Umbilical cord (tissue), 2 donors: Measurements from ENCODE around the gene AFM. TPM values are rescaled to one million over a fixed set of nuclear protein-coding genes. Genes with fewer than 3 reads are reported as not detected.
"Not testable (repeated sequence)": the region's sequence is repeated elsewhere in the genome, so short reads cannot be mapped to it uniquely, and the experiment has no call there.

ENCODE experiments used
- DNase-seq: peaks from one replicate; pipeline ENCODE4 v3.0.0-alpha.2; 2015; ENCODE audit warnings: low spot score
- total RNA-seq: library from RNA; depleted of rRNA; stranded (reverse); fragments of >200 nt; gene quantifications from one replicate; pipeline ENCODE4 v1.2.3, GENCODE V29; 2014; ENCODE audit warnings: low replicate concordance; ENCODE audit not compliant: insufficient read depth

The AFM gene
- total RNA-seq, 1 donor from 2014 or later: not detected

DNA sequence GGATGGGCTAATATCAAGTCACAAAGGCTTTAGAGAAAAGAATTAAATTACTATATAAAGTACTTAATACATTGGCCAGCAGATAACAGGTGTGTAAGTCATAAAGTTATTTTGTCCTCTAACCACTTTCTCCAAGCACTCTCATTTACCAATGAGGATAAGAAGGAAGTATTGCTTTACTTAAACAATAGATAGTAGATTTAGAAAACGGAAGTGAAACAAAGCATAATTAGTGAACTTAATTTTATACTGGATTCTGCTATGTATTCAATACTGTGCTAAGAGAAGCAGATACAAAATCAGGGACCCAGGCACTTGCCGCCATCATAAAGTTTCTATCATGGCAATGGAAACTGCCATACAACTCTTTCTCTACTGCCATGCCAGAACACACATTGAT is 24.0 kb downstream of the AFM start:
- no peak for DNase-seq

DNA sequence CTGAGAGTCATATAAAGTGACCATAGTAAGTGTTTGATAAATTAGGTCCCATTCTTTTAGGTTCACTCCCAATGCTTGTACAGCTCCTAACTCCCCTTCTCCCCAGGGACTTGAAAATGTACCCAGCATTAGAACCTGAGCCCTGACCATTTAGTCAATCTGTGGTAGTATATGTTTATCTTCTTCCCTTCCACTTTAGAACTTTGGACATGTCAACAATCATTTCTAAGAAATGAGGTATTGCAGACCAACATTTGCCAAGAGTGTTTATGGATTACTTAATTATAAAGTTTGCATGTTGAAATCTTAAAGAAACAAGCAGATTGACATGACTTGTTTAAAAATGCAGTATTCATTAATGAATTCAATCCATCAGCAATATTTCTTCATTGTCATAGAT is 26.0 kb downstream of the AFM start:
- no peak for DNase-seq

DNA sequence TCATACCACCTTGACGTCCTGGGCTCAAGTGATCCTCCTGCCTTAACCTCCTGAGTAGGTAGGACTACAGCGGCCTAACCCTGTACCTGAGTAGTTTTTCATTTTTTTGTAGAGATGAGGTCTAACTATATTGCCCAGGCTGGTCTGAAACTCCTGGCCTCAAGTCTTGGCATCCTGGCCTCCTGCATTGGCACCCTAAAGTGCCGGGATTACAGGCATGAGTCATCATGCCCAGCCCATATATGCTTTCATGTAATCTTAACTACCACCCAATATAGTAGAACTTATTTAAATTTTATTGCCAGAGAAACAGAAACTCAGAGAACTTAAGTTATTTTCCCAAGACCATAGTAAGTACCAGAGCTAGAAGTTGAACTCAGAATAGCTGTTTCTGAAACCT is 27.1 kb downstream of the AFM start:
- DNase-seq: no peak

DNA sequence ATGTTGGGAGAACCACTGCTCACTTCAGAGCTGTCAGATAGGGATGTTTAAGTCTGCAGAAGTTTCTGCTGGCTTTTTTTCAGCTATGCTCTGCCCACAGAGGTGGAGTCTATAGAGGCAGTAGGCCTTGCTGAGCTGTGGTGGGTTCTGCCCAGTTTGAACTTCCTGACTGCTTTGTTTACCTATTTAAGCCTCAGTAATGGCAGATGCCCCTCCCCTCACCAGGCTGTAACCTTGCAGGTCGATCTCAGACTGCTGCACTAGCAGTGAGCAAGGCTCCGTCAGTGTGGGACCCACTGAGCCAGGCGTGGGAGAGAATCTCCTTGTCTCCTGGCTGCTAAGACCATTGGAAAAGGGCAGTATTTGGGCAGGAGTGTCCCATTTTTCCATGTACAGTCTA is 36.8 kb downstream of the AFM start:
- DNase-seq: no peak

DNA sequence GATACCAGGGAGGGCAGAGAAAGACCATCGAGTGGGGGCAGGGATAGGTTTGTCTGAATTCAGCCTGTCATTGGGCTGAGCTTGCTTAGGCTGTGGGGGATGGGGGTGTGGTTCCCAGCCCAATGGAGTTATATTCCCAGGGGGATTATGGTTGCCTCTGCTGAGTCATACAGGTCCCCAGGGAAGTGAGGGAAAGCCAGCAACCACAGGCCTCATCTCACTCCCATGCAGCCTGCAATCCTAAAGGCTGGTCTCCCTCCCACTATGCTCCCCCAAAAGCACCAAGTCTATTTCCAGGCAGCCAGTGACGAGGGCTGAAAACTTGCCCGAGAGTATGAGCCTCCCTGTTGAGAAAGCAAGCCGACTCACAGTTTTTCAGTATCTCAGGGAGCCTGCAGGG is 39.3 kb downstream of the AFM start:
- DNase-seq: peak; percentile 23

DNA sequence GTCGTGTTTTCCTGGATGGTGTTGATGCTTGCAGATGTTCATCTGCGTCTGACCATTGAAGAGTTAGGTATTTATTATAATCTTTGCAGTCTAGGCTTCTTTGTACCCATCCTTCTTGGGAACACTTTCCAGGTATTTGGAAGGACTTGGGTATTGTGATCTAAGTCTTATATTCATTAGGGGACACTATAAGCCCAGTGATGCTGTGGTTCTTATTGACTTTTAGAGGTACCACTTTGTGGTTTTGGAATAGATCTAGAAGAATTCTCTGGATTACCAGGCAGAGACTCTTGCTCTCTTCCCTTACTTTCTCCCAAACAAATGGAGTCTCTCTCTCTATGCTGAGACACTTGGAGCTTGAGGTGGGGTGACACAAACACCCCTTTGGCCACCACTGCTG is 41.6 kb downstream of the AFM start:
- no peak for DNase-seq

DNA sequence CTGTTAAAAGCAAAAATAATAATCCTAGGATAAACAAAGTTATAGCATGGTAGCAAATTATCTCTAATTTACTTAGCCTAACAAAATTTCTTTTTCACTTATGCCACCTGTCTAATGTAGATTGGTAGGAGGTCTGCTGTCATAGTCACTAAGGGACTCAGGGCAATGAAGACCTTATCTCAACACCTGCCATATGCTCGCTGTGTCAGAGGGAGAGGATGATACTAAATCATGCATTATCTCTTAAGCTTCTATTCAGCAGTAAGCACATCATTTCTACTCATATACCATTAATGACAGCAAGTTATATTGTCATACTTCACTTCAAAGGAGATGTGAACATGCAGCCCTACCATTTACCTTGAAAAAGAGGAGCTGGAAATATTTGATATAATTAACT is 44.1 kb downstream of the AFM start:
- DNase-seq: no peak

DNA sequence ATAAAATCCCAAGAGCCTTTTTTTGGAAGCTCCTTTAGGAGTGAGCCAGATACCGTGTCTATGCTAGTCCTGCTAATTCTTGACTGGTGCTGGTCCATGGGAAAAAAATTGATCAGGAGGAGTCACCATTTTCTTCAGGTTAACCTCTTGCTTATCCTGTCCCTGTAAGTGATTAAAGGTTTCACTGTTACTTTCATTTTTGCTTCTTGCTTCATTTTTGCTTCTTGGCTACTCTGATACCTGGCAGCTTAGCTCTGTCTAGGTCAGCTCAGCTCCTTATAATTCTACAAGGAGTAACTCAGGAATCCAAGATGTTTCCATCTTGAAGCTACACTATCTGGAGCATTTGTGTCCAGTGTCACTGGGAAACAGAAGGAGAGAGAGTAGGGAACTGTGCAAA is 45.7 kb downstream of the AFM start:
- no peak for DNase-seq

DNA sequence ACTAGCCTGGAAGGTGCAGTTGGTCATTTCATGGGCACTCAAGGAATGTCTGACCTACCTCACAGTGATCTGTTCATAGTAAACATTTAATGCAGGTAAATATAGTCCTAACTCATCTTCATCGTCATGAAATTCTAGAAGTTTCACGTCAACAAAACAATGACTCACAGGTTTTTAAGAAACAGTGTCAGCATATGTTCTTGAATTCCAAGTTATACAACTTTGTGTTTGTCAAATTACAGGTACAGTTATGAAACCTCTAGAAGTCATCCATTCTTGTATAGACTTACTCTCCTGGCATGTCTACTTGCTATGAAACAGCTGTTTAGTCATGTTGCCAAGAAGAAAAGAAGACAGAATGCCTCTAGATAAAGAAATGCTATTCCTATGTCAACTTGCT is 46.6 kb downstream of the AFM start:
- no peak for DNase-seq

DNA sequence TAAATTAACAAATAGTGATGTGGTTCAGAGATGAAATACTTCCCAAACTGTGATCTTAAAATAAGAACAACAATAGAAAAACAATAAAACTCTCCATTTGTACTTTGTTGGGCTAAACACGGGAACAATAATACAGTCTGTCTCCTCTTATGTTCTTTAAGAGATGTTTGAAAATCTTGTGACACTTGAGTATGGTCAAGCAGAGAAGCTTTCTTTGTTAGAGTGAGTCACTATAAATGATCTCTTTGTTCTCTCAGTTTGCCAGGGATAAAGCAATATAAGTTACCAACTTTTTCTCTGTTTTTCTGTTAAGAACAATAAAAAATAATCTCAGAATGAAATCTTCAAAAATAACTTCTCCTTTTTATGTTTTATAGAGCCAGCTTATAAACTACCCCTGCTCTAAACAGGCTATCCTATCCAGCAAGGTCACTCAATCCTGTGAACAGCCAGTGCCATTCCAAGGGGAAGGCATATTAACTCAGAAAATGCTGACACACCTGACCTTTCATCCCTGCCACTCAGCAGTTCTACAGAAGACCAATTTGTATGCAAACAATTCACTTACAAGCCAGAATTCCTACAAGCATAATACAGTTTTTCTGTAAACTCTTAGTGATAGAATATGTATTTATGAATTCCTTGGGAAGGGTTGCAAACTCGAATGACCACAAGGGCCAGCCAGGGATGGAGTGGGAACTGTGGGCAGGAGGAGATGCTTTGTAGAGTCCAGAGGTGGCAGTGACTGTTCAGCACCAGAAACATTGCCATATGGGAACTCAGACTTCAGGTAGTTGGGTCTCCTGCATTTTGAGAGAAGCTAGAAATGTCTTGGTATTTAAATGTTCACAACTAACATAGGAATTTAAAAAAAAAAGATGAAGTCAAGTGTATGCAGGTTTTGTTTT is 52.2 kb downstream of the AFM start:
- no peak for DNase-seq

DNA sequence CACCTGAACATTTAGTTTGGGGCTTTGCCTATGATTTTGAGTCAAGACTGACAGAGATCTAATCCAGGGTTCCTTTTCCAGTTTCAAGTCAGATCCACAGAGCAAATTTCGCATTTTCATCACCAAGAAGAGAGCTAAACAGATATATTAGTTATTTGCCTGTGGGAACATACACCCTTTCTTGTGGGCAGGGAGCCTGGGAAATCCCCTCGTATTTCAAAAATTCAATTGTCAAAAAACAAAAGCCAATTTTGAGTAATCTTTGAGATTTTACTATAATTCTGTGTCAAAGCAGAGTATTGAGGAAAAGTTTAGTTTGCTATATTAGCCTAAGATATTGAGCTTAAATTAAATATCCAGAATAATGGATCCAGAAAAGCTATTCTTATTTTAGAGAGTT is 56.6 kb downstream of the AFM start:
- no peak for DNase-seq

DNA sequence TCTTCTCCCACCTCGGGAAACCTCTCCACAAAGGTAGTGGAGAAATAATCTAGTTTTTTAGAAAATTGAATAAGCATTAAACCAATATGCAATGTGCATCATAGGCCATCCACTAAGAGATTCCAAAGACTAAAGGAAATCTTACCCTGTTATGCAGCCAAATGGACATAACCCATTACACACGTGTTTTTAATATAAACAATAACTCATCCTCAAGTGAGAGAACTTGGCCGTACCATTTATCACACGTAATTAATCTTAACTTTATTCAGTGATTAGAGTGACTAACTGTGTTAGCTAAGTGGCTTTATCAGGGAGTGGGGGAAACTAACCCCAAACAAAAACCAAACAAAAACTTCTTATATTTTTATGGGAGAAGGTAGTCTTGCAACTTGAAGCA is 57.8 kb downstream of the AFM start:
- no peak for DNase-seq

DNA sequence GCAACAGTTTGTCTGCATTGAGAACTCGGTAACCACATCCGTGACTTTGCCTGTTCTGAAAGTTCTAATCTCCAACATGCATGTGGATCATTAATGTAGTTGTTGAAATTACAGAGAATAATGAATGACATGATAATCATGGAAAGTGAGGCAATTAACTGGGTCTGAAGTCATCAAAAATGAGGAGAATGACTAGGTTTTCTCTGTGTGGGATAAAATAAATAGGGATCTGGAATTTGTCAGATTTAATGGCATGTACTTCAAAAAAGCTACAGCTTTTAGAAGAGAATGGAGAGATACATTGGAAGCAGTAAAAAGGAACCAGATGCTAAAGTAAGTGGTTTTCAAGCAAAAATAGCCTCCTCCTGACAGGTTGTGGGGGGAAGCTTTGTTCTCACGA is 59.3 kb downstream of the AFM start:
- DNase-seq: no peak

DNA sequence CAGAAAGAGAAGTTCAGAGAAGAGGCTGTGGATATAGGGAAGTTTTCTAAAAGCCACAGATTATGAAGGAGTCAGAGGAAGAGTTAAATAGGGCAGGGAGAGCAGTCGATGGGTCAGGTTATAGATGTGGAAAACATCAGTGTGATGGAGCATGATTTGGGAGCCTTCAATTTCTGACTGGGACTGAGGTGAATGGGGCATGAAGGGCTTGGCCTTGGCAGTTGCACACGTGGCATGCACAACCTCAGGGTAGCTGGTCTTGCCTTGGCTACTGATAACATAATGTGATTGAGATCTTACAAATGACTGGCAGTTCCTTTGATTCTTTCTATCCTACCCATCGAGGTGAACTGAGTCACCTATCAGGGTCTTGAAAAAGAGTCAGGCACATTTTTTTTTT is 59.7 kb downstream of the AFM start:
- no peak for DNase-seq

DNA sequence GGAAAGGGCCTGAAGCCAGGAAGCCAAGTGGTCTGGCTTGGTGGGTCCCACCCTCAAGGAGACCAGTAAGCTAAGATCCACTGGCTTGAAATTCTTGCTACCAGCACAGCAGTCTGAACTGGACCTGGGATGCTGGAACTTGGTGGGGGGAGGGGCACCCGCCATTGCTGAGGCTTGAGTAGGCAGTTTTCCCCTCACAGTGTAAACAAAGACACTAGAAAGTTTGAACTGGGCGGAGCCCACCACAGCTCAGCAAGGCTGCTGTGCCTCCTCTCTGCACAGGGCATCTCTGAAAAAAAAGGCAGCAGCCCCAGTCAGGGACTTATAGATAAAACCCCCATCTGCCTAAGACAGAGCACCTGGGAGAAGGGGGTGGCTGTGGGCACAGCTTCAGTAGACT is 63.1 kb downstream of the AFM start:
- no peak for DNase-seq

DNA sequence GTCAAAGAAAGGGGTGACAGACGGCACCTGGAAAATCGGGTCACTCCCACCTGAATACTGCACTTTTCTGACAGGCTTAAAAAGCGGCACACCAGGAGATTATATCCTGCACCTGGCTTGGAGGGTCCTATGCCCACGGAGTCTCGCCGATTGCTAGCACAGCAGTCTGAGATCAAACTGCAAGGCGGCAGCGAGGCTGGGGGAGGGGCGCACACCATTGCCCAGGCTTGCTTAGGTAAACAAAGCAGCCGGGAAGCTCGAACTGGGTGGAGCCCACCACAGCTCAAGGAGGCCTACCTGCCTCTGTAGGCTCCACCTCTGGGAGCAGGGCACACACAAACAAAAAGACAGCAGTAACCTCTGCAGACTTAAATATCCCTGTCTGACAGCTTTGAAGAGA is 69.3 kb downstream of the AFM start:
- not testable (repeated sequence) for DNase-seq

Other genes with a start within 250 kb of the AFM start
- gene ANKRD17, start 222.9 kb upstream of the AFM start, total RNA-seq: 80.4 TPM
- 7.0 TPM for gene ALB, start 77.5 kb upstream of the AFM start, total RNA-seq
- 0.72 TPM for gene AFP, start 45.5 kb upstream of the AFM start, total RNA-seq
- 4.1 TPM for gene RASSF6, start 138.7 kb downstream of the AFM start, total RNA-seq